HG03103 (cell line): Measurements from ENCODE around the gene SFTA2.
"Not testable (repeated sequence)": the region's sequence is repeated elsewhere in the genome, so short reads cannot be mapped to it uniquely, and the experiment has no call there.

Experiments used
- ATAC-seq: cut with Tn5 transposase; IDR thresholded peaks from one replicate; pipeline ENCODE4 v1.9.1; 2021; ENCODE audit warnings: low read depth; ENCODE audit not compliant: unreplicated experiment

The SFTA2 gene

GRCh38 chr6:30931969-30932645, at the start of gene SFTA2:
TSS of gene SFTA2 (minus strand) at chr6:30932170. CDS start at chr6:30932096, 74 bp downstream.
- no peak for ATAC-seq

- ATAC-seq = no peak
These were observed 47.7 kb upstream of the SFTA2 start for GRCh38 chr6:30979690-30980089.

- ATAC-seq = no peak
These were observed 47.2 kb upstream of the SFTA2 start for GRCh38 chr6:30979141-30979540.

GRCh38 chr6:30974490-30975252, 42.7 kb upstream of the SFTA2 start:
- no peak for ATAC-seq

GRCh38 chr6:30972816-30973215, 40.8 kb upstream of the SFTA2 start:
- no peak for ATAC-seq

- no peak for ATAC-seq
These were observed 39.0 kb upstream of the SFTA2 start for GRCh38 chr6:30970946-30971345.

- not testable (repeated sequence) for ATAC-seq
These were observed 37.2 kb upstream of the SFTA2 start for GRCh38 chr6:30969171-30969570.

GRCh38 chr6:30966154-30966553, 34.2 kb upstream of the SFTA2 start:
- ATAC-seq = no peak

- ATAC-seq = no peak
These were observed 33.2 kb upstream of the SFTA2 start for GRCh38 chr6:30965140-30965601.

GRCh38 chr6:30964075-30964474, 32.1 kb upstream of the SFTA2 start:
- ATAC-seq = no peak

- no peak for ATAC-seq
These were observed 31.7 kb upstream of the SFTA2 start for GRCh38 chr6:30963641-30964040.

- no peak for ATAC-seq
These were observed 30.7 kb upstream of the SFTA2 start for GRCh38 chr6:30962716-30963115.

- ATAC-seq = no peak
These were observed 29.1 kb upstream of the SFTA2 start for GRCh38 chr6:30960907-30961673.

GRCh38 chr6:30957716-30958115, 25.7 kb upstream of the SFTA2 start:
- no peak for ATAC-seq

GRCh38 chr6:30955367-30956042, 23.5 kb upstream of the SFTA2 start:
- no peak for ATAC-seq

- ATAC-seq = no peak
These were observed 22.8 kb upstream of the SFTA2 start for GRCh38 chr6:30954631-30955366.

GRCh38 chr6:30951907-30952469, 20.0 kb upstream of the SFTA2 start:
- no peak for ATAC-seq

- no peak for ATAC-seq
These were observed 16.8 kb upstream of the SFTA2 start for GRCh38 chr6:30948811-30949210.

- no peak for ATAC-seq
These were observed 15.3 kb upstream of the SFTA2 start for GRCh38 chr6:30947231-30947630.

GRCh38 chr6:30945281-30945680, 13.3 kb upstream of the SFTA2 start:
- ATAC-seq = no peak
